ENCODE results near the gene VAMP2.

VAMP2 gene

GRCh38 chr17:8162997-8163977 lies 539 bp upstream of the VAMP2 start:
- no peak for TF ChIP-seq CTCF (IDR thresholded peaks at IDR 0.05; ENCODE audit: insufficient read depth, low read depth, low read length, missing control alignments)
- DNase-seq (ENCODE audit: low read depth), result no peak
- H3K4me3 ChIP-seq (ENCODE audit: low read length), result peak overlapping the region; percentile 41

GRCh38 chr17:8161289-8162232 lies 1.2 kb downstream of the VAMP2 start:
- no peak for DNase-seq (ENCODE audit: low read depth)

GRCh38 chr17:8160741-8161221 lies 2.0 kb downstream of the VAMP2 start:
- no peak for DNase-seq (ENCODE audit: low read depth)
- TF ChIP-seq CTCF (IDR thresholded peaks at IDR 0.05; ENCODE audit: insufficient read depth, low read depth, low read length, missing control alignments), result no peak
- peak overlapping the region; percentile 8 for H3K4me3 ChIP-seq (ENCODE audit: low read length)

More at GRCh38 chr17:8161289-8162232, 1.2 kb downstream of the VAMP2 start:
- TF ChIP-seq CTCF (IDR thresholded peaks at IDR 0.05; ENCODE audit: insufficient read depth, low read depth, low read length, missing control alignments), result no peak
- peak overlapping the region; percentile 82 for H3K4me3 ChIP-seq (ENCODE audit: low read length)

- TF ChIP-seq CTCF (IDR thresholded peaks at IDR 0.05; ENCODE audit: insufficient read depth, low read depth, low read length, missing control alignments), result no peak
- no peak for DNase-seq (ENCODE audit: low read depth)
- no peak overlapping the region for H3K4me3 ChIP-seq (ENCODE audit: low read length)
Measured at GRCh38 chr17:8160224-8160577, 2.5 kb downstream of the VAMP2 start.

GRCh38 chr17:8159459-8160223 lies 3.1 kb downstream of the VAMP2 start:
- no peak for TF ChIP-seq CTCF (IDR thresholded peaks at IDR 0.05; ENCODE audit: insufficient read depth, low read depth, low read length, missing control alignments)
- no peak for DNase-seq (ENCODE audit: low read depth)
- H3K4me3 ChIP-seq (ENCODE audit: low read length), result no peak overlapping the region

GRCh38 chr17:8159032-8159400 lies 3.7 kb downstream of the VAMP2 start:
- no peak for DNase-seq (ENCODE audit: low read depth)
- no peak overlapping the region for H3K4me3 ChIP-seq (ENCODE audit: low read length)
- TF ChIP-seq CTCF (IDR thresholded peaks at IDR 0.05; ENCODE audit: insufficient read depth, low read depth, low read length, missing control alignments), result no peak

Data from epithelial cell of esophagus (primary cell).